GM21723 (cell line): ENCODE results near the gene DNM2.
"Not testable (repeated sequence)": the region's sequence is repeated elsewhere in the genome, so short reads cannot be mapped to it uniquely, and the experiment has no call there.

Source experiments
- ATAC-seq: cut with Tn5 transposase; IDR thresholded peaks from one replicate; pipeline ENCODE4 v1.9.1; 2021; ENCODE audit warnings: mild to moderate bottlenecking, moderate library complexity; ENCODE audit not compliant: unreplicated experiment

Gene DNM2

GRCh38 chr19:10720607-10721125 lies 2.8 kb downstream of the DNM2 start:
- ATAC-seq, result no peak

DNA sequence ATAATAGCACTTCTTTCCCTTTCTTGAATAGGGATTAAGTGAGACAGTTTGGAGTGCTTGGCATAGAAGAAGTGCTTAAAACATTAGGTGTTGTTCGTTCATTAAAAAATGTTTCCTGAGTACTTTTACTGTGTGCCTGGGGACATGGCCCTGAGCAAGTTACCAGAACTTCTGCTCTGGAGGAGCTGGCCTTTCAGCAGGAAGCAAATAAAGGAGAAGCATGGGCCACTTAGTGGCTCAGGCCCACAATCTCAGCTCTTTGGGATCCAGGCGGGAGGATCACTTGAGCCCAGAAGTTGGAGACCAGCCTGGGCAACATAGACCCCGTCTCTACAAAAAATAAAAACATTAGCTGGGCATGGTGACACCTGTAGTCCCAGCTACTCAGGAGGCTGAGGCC lies 5.7 kb downstream of the DNM2 start:
- ATAC-seq, result no peak

GRCh38 chr19:10724573-10725071 lies 6.7 kb downstream of the DNM2 start:
- no peak for ATAC-seq

DNA sequence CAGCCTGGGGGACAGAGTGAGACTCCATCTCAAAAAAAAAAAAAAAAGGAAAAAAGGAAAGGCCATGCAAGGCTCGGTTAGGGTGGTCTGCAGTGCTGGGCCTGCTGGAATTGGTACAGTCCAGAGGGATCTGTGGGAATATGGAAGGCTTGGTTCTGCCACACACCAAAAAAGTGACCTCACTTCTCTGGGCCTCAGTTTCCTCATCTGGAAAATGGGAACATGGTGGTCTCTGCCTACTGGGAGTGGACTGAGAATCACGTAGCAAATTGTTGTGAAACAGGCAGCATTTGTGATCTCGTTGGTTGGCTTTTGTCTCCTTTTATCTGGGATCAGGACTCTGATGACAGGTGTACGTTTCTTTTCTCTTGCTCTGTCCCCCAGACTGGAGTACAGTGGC lies 7.5 kb downstream of the DNM2 start:
- ATAC-seq, result no peak

GRCh38 chr19:10726268-10726667 lies 8.4 kb downstream of the DNM2 start:
- no peak for ATAC-seq

DNA sequence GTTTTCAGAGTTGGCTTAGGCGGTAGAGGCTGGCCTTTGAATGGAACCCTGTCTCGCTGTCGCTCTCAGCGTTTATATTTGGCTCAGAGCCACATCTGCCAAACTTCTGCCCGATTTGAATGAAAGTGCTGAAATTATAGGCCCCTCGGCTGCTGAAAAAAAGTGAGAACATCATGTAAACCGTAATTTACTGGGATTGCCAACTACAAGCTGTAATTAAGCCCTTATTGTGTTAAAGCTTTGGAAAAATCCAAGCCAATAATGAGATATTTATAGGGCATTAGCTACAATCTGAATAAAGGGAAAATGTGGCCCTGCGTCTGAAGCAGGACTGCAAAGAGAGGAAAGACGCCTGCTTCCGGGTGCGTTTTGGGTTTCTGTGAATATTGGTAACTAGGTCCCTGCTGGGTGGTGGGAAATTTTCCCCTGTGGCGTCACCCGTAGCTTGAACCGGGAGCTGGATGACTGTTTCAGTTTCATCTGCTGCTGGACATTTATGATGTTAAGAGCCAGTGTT lies 9.9 kb downstream of the DNM2 start:
- ATAC-seq, result no peak

- no peak for ATAC-seq
These were observed 11.5 kb downstream of the DNM2 start for GRCh38 chr19:10729411-10729810.

- no peak for ATAC-seq
These were observed 13.1 kb downstream of the DNM2 start for GRCh38 chr19:10730932-10731331.

- no peak for ATAC-seq
These were observed 17.9 kb downstream of the DNM2 start for GRCh38 chr19:10735741-10736140.

GRCh38 chr19:10736189-10736588 lies 18.3 kb downstream of the DNM2 start:
- no peak for ATAC-seq

DNA sequence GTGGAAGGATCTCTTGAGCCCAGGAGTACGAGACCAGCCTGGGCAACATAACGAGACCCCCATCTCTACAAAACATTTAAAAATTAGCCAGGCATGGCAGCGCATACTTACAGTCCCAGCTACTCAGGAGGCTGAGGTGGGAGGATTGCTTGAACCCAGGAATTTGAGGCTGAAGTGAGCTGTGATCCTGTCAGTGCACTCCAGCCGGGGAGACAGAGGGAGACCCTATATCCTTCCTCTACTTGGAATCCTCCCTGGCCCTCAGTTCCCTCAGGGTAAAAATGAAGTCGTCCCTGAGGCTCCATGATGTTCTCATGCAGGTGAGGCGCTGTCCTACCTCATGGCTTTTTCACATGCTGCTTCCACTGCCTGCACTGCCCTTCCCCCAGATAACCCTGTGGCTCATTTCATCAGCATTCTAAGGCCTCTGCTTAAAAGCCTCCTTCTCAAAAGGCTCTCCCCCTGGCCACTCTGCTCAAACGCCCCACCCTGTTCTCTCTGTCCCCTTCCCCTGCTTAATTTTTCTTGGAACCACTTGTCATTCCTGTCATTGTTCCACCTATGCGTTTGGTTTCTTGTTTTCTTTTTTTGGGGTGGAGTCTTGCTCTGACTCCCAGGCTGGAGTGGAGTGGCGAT lies 19.2 kb downstream of the DNM2 start:
- no peak for ATAC-seq

DNA sequence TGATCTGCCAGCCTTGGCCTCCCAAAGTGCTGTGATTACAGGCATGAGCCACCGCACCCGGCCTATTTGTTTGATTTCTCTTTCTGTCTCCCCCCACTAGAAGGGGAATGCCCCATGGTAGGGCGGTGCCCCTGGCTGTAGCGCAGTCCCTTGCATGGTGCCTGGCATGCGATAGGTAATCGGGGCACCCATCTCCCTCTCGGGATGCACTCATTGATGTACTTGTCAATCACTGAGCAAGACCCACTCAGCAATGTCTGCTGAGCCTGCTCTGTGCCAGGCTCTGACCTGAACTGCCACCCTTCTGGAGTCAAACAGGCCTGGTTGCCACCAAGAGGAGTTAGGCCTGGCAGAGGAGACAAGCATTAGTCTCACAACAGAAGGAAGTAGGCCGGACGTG lies 19.8 kb downstream of the DNM2 start:
- no peak for ATAC-seq

DNA sequence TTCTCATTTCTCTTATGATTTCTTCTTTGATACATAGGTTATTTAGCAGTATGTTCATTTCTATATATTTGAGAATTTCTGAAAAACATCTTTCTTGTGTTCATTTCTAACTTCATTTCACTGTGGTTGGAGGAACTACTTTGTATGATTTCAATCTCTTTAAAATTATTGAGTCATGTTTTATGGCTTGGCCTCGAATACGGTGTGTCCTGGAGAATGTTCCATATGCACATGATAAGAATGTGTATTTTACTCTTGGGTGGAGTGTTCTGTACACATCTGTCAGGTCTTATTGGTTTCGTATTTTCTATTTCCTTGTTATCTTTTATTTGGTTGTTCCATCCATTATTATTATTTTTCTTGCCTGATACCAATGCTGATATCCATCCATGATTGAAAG lies 22.9 kb downstream of the DNM2 start:
- no peak for ATAC-seq

DNA sequence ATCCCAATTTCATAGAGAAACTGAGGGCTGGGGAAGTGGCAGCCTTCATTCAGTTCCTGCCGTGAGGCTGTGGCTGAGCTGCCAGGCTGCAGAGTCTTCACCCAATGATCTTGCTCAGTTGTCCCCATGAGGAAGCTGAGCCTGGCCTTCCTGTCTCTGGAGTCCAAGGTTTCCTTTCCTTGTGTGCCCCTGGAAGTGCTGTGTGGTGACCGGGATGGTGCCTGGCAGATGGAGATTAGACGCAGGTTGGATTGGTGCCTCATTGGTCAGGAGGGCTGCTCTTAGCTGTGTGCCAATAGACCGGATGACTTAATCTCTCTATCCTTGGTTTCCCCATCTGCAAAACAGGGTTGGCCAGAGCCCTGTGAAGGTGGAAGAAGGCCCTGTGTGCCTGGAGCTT lies 24.6 kb downstream of the DNM2 start:
- no peak for ATAC-seq

DNA sequence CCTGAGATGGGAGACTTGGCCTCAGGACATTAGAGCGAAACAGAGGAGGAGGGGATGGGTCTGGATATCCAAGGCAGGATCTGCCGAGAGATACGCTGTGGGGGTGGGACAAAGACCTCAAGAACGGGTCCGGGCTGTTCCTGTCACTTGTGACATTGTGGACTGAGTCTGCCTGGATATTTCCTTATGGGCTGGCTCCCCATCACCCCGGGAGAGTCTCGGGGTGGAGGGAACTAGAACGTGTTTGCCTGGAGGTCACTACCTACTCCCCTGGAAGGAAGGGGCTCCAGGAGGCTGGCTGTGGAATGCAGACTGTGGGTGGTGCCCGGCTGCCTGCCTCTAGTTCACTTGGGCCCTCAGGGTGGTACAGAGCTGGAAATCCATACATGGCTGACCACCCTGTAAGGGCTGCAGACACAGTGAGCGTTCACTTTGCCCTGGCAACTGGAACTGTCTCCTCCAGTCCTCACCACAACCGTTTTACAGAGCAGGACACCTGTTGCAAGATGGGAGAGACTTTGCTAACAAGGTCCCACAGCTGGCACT lies 26.4 kb downstream of the DNM2 start:
- ATAC-seq, result no peak

- no peak for ATAC-seq
These were observed 27.0 kb downstream of the DNM2 start for GRCh38 chr19:10744801-10745293.

- ATAC-seq, result not testable (repeated sequence)
These were observed 28.6 kb downstream of the DNM2 start for GRCh38 chr19:10746437-10746836.

GRCh38 chr19:10747271-10747670 lies 29.4 kb downstream of the DNM2 start:
- ATAC-seq, result no peak

- ATAC-seq, result no peak
These were observed 29.8 kb downstream of the DNM2 start for GRCh38 chr19:10747674-10748073.

DNA sequence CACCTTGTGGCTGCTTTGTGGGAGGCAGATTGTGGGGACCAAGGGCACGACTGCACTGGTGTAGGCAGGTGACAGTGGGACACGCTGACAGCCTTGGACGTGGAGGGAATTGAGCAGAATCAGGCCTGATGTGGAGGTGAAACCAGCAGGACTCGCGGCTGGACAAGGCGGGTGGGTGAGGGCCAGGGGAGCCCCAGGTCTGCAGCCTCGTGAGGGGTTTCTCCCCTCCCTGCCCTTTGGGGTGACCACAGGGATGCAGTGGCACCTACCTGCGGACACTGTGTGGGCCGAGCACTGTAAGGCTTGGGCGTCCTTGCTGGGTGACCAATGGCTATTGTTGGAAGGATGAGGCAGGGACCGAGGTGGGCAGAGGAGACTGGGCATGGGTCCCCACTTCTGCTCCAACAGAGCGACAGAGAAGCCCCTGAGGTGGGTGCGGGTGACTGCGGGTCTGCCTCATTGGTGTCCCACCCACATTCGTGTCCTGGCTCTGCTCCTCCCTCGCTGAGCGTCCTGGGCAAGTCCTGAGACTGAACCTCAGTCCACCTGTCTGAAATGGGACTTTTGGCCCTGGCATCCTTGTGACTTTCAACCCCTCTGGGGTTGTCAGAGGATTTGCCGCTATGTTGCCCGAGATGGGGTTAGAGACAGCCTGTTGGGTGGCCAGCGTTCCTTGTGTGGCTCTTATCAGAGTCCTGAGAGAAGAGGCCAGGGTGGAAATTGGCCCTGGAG lies 30.5 kb downstream of the DNM2 start:
- no peak for ATAC-seq

GRCh38 chr19:10748927-10749434 lies 31.1 kb downstream of the DNM2 start:
- ATAC-seq, result no peak
